ENCODE data around the gene CACNA2D3.
"Not testable (repeated sequence)": the region's sequence is repeated elsewhere in the genome, so short reads cannot be mapped to it uniquely, and the experiment has no call there.

The CACNA2D3 gene

GRCh38 chr3:54964081-54964480 lies 841.7 kb downstream of the CACNA2D3 start:
- no peak for DNase-seq (ENCODE audit: low spot score)

- DNase-seq (ENCODE audit: low spot score) = no peak
Observed at GRCh38 chr3:54965746-54966145, 843.4 kb downstream of the CACNA2D3 start.

GRCh38 chr3:54966979-54967378 lies 844.6 kb downstream of the CACNA2D3 start:
- no peak for DNase-seq (ENCODE audit: low spot score)

- DNase-seq (ENCODE audit: low spot score) = no peak
Observed at GRCh38 chr3:54967731-54968161, 845.4 kb downstream of the CACNA2D3 start.

- DNase-seq (ENCODE audit: low spot score) = no peak
Observed at GRCh38 chr3:54968546-54969172, 846.3 kb downstream of the CACNA2D3 start.

- no peak for DNase-seq (ENCODE audit: low spot score)
Observed at GRCh38 chr3:54969652-54970051, 847.3 kb downstream of the CACNA2D3 start.

GRCh38 chr3:54970895-54971294 lies 848.5 kb downstream of the CACNA2D3 start:
- DNase-seq (ENCODE audit: low spot score) = no peak

GRCh38 chr3:54977439-54977838 lies 855.1 kb downstream of the CACNA2D3 start:
- DNase-seq (ENCODE audit: low spot score) = no peak

GRCh38 chr3:54977946-54978345 lies 855.6 kb downstream of the CACNA2D3 start:
- DNase-seq (ENCODE audit: low spot score) = not testable (repeated sequence)

- DNase-seq (ENCODE audit: low spot score) = no peak
Observed at GRCh38 chr3:54982807-54983206, 860.5 kb downstream of the CACNA2D3 start.

GRCh38 chr3:54983266-54984099 lies 861.1 kb downstream of the CACNA2D3 start:
- DNase-seq (ENCODE audit: low spot score) = no peak

GRCh38 chr3:54985856-54986255 lies 863.5 kb downstream of the CACNA2D3 start:
- DNase-seq (ENCODE audit: low spot score) = no peak

GRCh38 chr3:54986294-54986693 lies 863.9 kb downstream of the CACNA2D3 start:
- no peak for DNase-seq (ENCODE audit: low spot score)

GRCh38 chr3:54987719-54988118 lies 865.4 kb downstream of the CACNA2D3 start:
- no peak for DNase-seq (ENCODE audit: low spot score)

- no peak for DNase-seq (ENCODE audit: low spot score)
Observed at GRCh38 chr3:54988302-54988837, 866.0 kb downstream of the CACNA2D3 start.

- no peak for DNase-seq (ENCODE audit: low spot score)
Observed at GRCh38 chr3:54988838-54989630, 866.7 kb downstream of the CACNA2D3 start.

GRCh38 chr3:54994111-54994513 lies 871.8 kb downstream of the CACNA2D3 start:
- no peak for DNase-seq (ENCODE audit: low spot score)

- no peak for DNase-seq (ENCODE audit: low spot score)
Observed at GRCh38 chr3:54999159-54999558, 876.8 kb downstream of the CACNA2D3 start.

GRCh38 chr3:54999811-55000210 lies 877.5 kb downstream of the CACNA2D3 start:
- no peak for DNase-seq (ENCODE audit: low spot score)

- DNase-seq (ENCODE audit: low spot score) = no peak
Observed at GRCh38 chr3:55000546-55000945, 878.2 kb downstream of the CACNA2D3 start.

GRCh38 chr3:55000953-55001352 lies 878.6 kb downstream of the CACNA2D3 start:
- DNase-seq (ENCODE audit: low spot score) = no peak

- DNase-seq (ENCODE audit: low spot score) = no peak
Observed at GRCh38 chr3:55002416-55002930, 880.1 kb downstream of the CACNA2D3 start.

All from CD4-positive, alpha-beta T cell treated with Interleukin-6 at 100 ng/mL for 8 hours (primary cell).